ENCODE data around the gene SYNPO2.

Gene SYNPO2

GRCh38 chr4:119037709-119038108 lies 149.1 kb downstream of the SYNPO2 start:
- peak overlapping the region; percentile 8 for H3K4me3 ChIP-seq
- TF ChIP-seq CTCF (IDR thresholded peaks at IDR 0.05) = no peak
- no peak for DNase-seq (ENCODE audit: low spot score)
- H3K27ac ChIP-seq = peak overlapping the region; percentile 74 to 79

DNA sequence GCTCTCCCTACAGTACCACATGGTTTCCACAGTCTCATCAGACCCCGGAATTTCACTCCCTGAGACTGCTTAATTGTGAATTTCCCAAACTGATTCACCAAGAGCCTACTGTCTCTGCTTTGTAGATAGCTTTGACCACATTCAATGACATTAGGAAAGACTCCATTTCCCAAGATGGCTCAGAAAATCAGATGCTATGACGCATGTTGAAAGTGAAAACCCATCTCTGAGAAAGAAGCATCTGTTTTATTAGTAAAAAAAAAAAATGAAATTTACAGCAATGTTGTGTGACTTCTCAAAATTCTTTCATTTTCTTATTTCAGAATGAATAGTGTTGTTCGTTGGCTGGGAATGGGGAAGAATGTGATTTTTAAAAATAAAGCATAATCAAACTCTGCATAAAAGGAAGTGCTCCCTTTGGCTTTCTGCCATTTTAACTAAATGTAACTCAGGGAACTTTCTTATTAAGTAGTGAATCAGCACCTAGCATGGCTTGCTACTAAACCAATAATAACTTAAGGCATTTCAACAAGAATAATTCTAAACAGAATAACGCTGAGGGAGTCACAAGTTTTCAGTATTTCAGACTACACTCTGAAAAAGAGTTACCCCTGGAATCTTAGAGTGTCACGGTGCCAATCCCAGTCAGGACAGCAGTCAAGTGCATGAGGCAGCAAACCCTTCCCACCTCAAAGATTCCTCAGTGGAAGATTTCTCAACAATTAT lies 149.6 kb downstream of the SYNPO2 start:
- H3K4me3 ChIP-seq = peak overlapping the region; percentile 8
- no peak for TF ChIP-seq CTCF (IDR thresholded peaks at IDR 0.05)
- DNase-seq (ENCODE audit: low spot score) = no peak
- peak overlapping the region; percentile 74 to 79 for H3K27ac ChIP-seq

- peak overlapping the region; percentile 47 to 74 for H3K27ac ChIP-seq
- no peak for TF ChIP-seq CTCF (IDR thresholded peaks at IDR 0.05)
- no peak for DNase-seq (ENCODE audit: low spot score)
- H3K4me3 ChIP-seq = no peak overlapping the region
Observed at GRCh38 chr4:119039160-119039559, 150.5 kb downstream of the SYNPO2 start.

- Histone ChIP-seq H3K27ac (peak overlapping the region; percentile 74 to 82), H3K4me3 (no peak overlapping the region)
- DNase-seq (ENCODE audit: low spot score) = no peak
- TF ChIP-seq CTCF (IDR thresholded peaks at IDR 0.05) = no peak
Observed at GRCh38 chr4:119039779-119040178, 151.1 kb downstream of the SYNPO2 start.

GRCh38 chr4:119040261-119040660 lies 151.6 kb downstream of the SYNPO2 start:
- DNase-seq (ENCODE audit: low spot score) = no peak
- TF ChIP-seq CTCF (IDR thresholded peaks at IDR 0.05) = no peak
- Histone ChIP-seq H3K27ac (peak overlapping the region; percentile 74 to 82), H3K4me3 (no peak overlapping the region)

DNA sequence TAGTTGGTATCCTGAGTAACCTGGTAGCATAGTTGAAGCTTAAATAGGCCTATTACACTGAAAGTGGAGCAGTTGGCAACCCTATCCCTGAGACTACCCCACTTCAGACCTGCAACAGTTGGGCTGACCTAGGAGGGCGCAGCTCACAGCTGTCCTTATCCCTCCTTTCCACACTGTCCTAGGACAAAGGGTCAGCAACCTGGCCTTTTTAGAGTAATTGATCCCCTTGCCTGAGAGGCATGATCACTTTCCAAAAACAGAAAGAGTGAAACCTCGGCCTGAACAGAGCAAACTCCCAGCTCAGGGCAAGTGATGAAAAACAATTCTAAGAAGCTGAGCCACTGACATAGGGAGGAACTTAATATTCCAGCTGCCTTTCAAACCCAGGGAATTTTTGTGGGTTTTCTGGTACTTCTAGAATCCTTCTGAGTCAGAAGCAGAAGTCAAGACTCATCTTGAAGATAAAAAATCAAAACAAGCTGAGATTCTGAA lies 152.1 kb downstream of the SYNPO2 start:
- Histone ChIP-seq H3K27ac (peak overlapping the region; percentile 74 to 82), H3K4me3 (no peak overlapping the region)
- DNase-seq (ENCODE audit: low spot score) = no peak
- TF ChIP-seq CTCF (IDR thresholded peaks at IDR 0.05) = no peak

DNA sequence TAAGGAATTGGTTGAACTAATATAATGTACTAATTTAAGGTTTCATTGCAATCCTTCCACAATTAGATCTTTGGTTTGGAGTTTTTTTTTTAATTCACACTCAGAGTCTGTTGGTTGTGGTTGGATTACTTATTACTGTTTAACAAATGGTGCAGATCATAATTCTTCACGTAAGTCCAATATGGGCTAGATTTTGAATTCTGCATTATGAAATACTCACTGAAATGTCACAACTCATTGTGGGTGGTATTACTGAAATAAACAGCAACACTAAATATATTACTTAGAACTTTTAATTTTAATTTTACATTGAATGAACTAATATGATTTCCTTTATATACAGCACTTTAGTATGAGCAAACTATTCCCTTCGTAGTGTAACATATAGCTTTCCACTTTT lies 152.7 kb downstream of the SYNPO2 start:
- DNase-seq (ENCODE audit: low spot score) = no peak
- Histone ChIP-seq H3K4me3 (no peak overlapping the region), H3K27ac (peak overlapping the region; percentile 74 to 82)
- TF ChIP-seq CTCF (IDR thresholded peaks at IDR 0.05) = no peak
